GM19372 (cell line): ENCODE measurements around the gene KRTAP10-2.

ENCODE experiments used
- ATAC-seq: cut with Tn5 transposase; IDR thresholded peaks from one replicate; pipeline ENCODE4 v1.9.1; 2021; ENCODE audit warnings: mild to moderate bottlenecking, low read depth, moderate library complexity; ENCODE audit not compliant: unreplicated experiment

Gene KRTAP10-2

DNA sequence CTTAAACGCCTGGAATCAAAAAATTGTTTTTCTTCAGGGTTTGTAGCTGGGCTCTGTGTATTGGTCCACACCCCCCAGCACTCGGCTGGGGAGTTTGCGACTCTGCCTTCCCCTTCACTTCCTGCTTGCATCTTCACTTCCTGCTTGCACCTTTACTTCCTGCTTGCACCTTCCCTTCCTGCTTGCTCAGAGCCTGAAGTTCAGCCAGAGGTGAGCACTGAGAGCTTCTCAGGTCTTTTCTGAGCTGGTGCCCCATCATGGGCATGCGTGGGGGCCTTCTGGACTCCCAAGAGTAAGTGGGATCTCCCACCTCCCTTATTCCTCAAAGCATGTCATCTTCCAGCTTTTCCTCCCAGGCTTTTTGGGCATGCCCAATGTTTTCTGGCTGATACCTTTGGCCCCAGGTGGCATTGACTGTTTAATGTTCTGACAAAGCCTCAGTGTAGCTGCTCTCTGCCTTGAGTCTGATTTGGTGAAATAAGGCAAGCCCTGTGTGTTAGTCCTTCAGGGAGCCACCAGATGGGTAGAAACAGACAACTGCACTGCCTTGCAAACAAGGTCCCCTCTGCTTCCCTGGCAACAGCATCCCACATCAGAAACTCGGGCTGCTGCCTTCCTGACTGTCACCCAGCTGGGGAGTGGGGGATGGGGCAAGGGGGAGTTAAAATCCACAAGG is 3.5 kb downstream of the KRTAP10-2 start:
- no peak for ATAC-seq

GRCh38 chr21:44544566-44544965 is 6.7 kb downstream of the KRTAP10-2 start:
- no peak for ATAC-seq

DNA sequence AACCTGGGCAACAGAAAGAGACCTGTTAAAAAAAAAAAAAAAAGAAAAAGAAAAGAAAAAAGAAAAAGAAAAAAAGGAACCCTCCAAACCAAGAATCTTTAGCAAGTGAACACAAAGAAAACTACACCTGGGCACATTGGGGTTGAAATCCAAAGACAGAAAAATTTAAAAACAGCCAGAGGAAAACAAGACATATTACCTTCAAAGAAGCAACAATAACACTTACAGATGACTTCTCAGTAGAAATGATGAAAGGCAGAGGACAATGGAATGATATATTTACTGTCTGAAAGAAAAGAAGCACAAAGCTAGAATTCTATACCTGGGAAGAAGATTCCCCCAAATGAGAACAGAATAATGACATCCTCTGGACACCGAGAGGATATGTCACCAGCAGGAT is 8.6 kb downstream of the KRTAP10-2 start:
- ATAC-seq = no peak

GRCh38 chr21:44540741-44541288 is 10.5 kb downstream of the KRTAP10-2 start:
- ATAC-seq = no peak

DNA sequence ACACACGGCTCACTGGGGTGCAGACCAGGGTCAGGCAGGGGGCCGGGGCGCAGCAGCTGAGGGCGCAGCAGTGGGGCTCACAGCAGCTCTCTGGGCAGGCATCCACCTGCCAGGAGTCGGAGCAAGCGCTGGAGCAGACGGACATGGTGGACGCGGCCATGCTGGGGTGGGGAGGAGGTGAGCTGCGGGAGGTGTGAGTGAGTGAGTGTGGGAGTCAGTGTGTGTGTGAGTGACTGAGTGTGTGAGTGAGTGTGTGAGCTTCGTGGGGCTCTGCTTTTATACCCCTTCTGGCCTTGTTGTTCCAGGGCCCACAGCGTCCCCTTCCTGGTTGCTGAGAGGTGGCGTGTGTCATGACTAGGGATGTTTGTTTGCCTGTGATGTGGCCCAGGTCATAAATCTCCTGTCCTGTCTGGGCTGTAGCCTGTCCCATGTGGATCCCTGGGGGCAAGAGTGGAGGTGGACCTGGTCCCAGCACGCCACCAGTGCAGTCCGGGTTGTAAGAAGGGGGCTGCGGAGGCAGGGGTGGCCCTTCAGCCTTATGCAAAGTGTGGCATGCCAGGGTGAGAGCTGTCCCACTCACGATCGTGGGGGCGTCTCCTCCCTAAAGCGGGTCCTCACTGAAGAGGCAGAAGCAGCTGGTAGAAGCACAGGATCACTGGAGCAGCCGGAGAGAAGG is 11.2 kb downstream of the KRTAP10-2 start, which contains the start of gene KRTAP10-1:
TSS of gene KRTAP10-1 (minus strand) at position 205 of the 676 bp plus-strand sequence. CDS start at position 160, 45 bp downstream.
- no peak for ATAC-seq

DNA sequence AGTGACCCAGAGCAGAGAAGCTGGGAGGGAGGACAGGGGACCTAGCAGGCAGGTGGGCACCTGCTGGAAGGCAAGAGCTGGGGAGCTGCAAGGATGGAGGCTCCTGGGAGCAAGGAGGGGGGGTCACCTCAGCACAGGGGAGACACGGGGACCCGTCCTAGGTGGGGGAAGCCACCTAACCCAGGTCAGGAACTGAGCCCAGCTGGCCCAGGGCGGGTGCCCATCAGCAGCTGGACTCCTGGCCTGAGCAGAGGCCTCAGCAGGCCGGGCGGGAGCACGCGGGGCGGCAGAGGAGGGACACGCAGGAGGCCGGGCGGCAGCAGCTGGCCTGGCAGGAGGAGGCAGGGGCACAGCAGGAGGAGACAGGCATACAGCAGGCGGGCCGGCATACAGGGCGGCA is 12.3 kb downstream of the KRTAP10-2 start:
- ATAC-seq = no peak

GRCh38 chr21:44537930-44538911 is 13.1 kb downstream of the KRTAP10-2 start:
- ATAC-seq = no peak

DNA sequence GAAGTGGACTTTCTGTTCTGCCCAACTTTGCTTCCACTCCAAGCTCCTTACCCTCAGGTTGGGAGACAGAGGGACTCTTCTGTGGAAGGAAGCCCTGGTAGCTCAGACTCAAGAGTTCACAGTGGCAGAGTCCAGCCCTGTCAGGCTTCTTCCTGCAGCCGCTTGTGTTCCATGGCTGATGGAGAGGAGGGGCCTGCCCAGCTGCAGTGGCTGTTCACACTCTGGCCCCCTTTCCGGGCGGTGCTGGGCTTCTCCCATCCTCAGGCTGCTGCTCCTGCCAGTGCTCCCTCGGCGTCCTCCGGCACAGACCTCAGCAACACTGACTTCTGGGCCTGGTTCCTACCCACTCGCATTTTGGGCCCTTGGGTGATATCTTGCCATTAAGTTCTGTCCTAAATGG is 15.3 kb downstream of the KRTAP10-2 start:
- ATAC-seq = no peak

GRCh38 chr21:44534688-44535087 is 16.6 kb downstream of the KRTAP10-2 start:
- ATAC-seq = no peak

- ATAC-seq = no peak
Observed at GRCh38 chr21:44533891-44534627, 17.2 kb downstream of the KRTAP10-2 start.

DNA sequence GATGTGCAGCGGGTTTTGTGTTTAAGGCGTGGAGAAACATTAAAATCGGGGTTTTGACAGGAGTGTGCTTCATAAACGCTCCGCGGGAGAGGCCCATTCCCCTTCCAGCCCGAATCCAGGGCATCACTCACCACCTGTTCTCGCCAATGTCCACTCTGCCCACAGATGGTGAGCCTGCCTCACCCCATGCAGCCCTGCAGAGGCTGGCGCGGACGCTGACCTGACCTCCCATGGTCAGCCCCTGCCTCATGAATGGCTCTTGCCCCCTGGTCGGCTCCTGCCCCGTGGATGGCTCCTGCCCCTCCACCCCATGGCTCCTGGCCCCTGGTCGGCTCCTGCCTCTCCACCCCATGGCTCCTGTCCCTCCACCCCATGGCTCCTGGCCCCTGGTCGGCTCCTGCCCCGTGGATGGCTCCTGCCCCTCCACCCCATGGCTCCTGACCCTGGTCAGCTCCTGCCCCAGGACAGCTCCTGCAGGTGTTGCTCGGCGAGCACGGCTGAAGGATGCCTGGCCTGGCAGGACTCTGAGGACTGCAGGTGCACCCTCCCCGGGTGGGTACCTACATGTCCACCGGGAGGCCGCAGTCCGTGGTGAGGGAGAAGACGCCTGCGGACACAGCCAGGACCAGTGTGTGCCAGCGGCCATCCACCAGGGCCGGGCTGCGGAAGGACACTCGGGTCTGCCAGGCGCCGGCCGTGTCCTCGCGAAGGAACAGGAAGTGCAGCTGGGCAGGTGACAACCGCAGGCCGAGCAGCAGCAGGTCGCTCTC is 18.0 kb downstream of the KRTAP10-2 start:
- ATAC-seq = no peak

GRCh38 chr21:44532712-44533111 is 18.6 kb downstream of the KRTAP10-2 start:
- no peak for ATAC-seq

GRCh38 chr21:44531606-44532564 is 19.4 kb downstream of the KRTAP10-2 start:
- no peak for ATAC-seq

GRCh38 chr21:44530903-44531605 is 20.3 kb downstream of the KRTAP10-2 start:
- no peak for ATAC-seq

DNA sequence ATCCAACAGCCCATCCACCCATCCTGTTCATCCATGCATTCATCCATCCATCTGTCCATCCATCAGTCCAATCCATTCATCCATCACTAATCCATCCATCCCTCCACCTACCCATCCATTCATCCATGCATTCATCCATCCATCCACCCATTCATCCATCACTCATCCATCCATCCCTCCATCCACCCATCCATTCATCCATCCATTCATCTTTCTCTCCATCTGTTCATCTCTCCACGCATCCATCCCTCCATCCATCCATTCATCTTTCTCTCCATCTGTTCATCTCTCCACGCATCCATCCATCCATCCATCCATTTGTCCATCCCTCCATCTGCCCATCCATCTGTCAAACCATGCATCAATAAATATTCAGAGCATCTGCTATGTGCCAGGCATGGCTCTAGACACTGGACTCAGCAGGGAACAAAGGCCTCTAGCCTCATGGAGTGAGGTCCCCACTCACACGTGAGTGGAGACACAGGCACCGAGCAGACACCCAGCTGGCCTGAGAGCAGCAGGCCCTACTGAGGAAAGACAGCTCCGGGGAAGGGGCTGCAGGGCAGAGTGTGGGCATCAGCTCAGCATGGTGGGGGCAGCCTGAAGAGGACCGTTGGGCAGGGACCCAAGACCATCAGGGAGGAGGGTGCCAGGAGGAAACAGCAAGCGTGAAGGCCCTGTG is 20.9 kb downstream of the KRTAP10-2 start:
- ATAC-seq = no peak

DNA sequence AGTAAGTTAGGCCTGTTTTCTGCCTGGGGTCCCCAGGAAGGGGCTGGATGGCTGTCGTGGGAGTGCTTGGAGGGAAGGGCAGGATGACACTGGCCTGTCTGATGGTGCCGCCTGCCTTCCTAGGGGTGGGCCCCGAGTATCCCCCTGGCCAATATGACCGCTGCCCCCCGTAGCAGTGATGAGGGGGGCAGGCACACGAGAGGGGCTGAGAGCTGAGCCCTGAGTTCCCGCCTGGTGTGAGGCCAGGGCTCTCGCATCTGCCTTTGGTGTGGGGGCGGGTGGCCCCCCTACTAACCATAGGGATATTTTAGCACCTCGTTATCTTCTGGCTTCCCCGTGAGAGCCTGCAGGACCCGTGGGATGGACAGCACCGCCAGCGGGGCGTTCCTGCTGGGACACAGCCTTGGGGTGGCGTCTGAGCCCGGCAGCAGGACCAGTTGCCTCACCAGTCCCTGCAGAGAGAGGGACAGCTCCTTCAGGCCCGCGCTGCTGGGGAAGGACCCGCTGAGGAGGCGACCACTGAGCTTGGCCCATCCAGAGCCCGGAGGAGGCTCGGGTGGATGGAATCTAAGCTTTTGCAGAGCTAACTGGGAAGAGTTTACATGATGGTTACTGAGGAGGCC is 21.7 kb downstream of the KRTAP10-2 start:
- ATAC-seq = no peak
